Activated CD4-positive, alpha-beta T cell treated with anti-CD3 and anti-CD28 coated beads, Interleukin-2, amount 50 U/mL, for 1 hour (primary cell): Measurements from ENCODE around the gene FER.
"Not testable (repeated sequence)": the region's sequence is repeated elsewhere in the genome, so short reads cannot be mapped to it uniquely, and the experiment has no call there.

Source experiments
- DNase-seq: peaks from one replicate; pipeline ENCODE4 v3.0.0-alpha.2; 2020

FER gene

DNA sequence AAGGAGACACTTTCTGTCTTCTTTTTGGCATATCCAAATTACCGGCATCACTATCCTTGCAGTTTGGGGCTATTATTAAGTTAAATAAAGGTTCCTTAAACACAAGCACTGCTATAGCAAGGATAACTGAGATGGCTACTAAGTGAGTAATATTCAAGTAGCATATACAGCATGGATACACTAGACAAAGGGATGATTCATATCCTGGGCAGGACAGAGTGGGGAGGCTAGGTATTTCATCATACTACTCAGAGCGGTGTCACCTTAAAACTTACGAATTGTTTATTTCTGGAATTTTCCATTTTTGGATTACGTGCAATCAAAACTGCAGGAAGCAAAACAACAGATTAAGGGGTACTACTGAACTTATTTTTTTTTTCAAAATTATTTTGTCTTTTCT, 54.1 kb downstream of the FER start:
- DNase-seq = no peak

DNA sequence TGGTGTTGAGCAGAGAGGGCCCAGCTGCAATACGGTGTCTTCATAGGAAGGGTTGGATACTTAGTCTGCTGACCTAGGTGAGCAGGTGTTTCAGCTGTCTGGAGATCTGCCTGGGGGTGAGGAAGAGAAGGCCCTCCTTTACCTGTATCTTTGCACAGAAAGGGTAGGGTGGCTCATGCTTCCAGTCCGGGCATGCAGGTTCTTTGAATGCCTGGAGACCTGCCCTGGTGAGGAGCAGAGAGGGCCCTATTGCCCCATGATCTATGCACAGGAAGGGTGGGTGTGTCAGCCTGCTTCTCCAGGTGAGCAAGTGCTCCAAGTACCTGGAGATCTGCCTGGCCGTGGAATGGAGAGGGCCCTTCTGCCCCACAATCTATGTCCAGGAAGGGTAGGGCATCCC, 63.0 kb downstream of the FER start:
- no peak for DNase-seq

DNA sequence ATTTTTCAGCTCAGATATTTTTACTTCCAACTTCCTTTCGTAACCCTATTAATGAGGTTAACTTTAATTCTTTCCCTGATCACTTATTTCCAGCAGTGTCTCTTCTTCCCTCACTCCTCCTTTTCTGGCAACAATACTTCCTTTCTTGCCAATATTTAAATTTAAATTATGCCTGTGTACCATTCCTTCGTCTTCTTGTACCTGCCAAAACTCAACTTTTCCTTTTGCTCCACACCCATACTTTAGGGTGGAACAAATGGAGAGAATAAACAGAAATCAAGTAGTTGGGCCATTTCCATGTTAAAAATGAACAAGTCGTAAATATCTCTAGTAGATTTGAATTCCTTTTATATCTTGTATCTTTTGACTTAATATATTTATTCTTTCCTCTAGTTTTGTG, 66.0 kb downstream of the FER start:
- no peak for DNase-seq

DNA sequence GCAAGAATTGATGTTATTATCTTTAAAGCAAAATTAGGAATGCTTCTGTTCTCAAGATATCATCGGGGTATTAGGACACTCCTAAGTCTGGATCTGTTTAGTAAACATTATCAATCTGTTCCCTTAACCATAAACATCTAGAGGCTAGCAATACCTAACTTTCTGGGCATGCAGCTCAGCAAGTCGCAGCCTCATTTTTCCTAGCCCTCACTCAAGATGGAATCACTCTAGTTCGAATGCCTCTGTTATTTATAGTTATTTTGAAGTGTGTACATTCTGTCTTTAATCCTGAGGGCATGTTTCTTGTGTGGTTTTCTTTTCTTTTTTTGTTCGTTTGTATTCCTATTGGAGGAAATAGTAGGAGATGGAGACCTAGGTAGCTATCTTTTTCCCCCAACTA, 66.9 kb downstream of the FER start:
- no peak for DNase-seq

DNA sequence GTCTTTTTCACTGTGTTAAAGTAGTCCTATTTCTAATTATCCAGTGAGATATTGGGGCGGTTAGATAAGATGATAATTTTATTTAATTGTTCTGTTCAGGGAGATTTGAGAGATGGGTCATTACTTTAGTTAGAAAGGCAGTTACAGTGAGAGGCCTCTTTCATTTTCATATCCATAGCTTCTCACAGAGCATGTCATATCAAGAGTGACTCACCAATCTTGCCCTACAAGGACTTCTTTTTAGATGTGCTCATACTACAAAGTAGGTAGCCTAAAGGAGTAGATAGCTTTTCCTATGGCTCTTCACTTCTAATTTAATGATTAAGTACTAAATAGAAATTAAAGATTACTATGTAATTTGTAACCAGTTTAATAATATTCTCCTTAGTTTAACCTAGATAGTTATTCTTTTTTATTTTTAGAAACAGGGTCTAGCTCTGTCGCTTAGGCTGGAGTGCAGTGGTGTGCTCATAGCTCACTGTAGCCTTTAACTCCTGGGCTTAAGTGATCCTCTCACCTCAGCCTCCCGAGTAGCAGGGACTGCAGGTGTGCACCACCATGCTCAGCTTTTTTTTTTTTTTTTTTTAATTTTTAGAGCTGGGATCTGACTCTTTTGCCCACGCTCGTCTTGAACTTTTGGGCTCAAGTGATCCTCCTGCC, 71.0 kb downstream of the FER start:
- DNase-seq = no peak

DNA sequence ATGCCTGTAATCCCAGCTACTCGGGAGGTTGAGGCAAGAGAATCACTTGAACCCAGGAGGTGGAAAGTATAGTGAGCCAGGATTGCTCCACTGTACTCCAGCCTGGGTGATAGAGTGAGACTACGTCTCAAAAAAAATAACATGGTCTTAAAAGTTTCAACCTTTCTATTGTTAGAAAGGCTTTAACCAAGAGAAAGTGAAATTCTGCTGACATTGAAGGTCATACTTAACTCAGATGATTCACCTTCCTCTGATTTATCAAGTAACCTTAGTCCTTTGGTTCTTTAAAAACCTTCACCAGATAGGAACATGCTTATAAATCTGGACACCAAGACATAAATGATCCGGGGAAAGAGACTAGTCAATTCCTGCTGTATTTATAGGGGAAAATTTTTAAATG, 73.3 kb downstream of the FER start:
- no peak for DNase-seq

DNA sequence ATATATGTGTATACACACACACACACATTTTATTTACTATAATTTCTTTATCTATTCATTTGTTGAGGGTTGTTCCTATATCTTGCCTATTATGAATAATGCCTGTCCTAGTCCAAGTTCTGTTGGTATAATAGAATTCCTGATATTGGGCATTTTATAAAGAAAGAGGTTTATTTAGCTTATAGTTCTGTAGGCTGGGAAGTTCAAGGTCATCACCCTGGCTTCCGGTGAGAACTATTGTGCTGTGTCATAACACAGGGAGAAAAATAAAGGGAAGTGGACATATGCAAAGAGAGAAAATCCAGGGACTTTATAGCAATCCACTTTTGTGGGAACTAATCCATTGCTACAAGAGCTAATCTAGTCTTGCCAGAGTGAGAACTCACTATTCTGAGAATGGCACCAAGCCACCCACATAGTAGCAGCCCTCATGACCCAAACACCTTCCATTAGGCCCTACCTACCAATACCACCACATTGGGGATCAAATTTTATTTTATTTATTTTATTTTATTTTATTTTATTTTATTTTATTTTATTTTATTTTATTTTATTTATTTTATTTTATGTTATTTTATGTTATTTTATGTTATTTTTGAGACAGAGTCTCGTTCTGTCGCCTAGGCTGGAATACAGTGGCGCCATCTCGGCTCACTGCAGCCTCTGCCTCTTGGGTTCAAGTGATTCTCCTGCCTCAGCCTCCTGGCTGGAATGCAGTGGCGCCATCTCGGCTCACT, 74.7 kb downstream of the FER start:
- no peak for DNase-seq

DNA sequence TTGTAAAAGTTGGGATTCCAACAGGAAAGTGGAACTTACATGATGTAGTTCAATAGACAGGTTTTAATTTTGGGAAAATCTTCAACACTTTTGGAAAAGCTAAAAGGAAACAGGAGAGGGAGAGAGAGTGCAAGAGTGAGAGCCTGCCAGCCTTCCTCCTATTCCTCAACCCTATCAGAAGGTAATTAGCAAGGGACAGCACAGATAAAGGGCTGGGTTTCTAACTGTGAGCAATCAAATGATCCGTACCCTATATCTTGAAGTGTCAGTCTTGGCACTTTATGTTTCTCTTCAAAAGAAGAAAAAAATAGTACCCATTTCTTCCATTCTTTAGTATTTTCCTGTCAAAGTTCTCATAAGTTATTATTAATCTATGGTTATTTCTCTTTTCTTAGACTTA, 79.4 kb downstream of the FER start:
- DNase-seq = no peak

DNA sequence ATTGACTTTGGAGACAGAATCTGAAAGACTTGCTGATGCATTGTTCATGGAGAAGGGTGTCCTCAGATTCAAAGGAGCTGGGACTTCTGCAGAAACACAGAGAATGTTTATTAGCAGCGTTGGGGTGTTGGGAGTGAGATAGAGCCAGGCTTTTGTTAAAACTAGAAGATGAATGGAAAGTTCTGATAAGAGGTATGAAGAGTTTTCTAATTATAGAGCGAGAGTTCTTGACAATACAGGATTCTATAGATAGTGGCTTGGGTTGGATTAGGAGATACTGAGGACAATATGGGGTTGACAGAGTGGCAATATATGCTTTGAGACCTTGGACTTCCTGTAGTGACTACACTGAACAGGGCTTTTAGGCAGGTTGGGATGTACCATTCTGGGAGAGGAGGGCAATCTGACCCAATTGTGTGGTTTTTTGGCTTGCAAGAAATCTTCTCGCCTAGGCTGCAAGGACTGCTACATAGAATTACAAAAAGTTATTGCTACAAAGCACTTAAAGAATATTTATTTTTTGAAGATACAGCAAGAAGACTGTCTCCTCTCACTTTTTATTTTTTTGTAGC, 83.1 kb downstream of the FER start:
- DNase-seq = no peak

DNA sequence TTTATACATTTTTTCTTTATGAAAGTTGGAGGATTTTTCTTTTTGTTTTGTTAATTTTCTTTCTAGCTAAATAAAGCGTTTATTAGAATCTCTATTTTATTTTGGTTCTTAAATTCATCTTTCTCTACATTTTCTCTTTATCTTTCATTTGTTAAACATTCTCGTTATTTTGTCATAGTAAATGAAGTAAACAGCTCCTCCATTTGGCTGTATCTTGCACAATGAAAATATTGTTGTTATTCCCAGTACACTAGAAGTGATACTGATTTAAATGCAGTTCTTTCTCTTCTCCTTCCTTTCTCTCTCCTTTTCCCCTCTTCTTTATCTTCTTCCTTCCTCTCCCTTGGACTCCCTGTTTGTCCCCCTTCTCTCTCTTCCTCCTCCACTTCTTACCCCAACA, 88.8 kb downstream of the FER start:
- DNase-seq = no peak

DNA sequence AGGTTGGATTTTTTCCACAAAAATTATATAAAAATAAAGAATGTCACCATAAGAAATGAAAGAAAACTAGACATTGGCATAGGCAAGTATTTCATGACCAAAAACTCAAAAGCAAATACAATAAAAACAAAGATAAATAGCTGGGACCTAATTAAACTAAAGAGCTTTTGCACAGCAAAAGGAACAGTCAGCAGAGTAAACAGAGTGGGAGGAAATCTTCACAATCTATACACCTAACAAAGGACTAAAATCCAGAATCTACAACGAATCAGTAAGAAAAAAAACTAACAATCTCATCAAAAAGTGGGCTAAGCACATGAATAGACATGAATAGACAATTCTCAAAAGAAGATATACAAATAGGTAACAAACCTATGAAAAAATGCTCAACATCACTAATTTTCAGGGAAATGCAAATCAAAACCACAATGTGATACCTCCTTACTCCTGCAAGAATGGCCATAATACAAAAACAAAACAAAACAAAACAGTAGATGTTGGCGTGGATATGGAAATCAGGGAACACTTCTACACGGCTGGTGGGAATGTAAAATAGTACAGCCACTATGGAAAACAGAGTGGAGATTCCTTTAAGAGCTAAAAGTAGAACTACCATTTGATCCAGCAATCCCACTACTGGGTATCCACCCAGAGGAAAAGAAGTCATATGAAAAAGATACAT, 94.7 kb downstream of the FER start:
- DNase-seq = not testable (repeated sequence)

DNA sequence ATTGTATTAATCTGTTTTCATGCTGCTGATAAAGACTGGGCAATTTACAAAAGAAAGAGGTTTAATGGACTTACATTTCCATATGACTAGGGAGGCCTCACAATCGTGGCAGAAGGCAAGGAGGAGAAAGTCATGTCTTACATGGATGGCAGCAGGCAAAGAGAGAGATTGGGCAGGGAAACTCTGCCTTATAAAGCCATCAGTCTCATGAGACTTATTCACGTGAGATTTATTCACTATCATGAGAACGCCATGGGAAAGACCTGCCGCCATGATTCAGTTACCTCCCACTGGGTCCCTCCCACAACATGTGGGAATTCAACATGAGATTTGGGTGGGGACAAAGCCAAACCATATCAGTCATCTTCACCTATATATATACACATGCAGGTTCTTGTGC, 103.4 kb downstream of the FER start:
- not testable (repeated sequence) for DNase-seq

DNA sequence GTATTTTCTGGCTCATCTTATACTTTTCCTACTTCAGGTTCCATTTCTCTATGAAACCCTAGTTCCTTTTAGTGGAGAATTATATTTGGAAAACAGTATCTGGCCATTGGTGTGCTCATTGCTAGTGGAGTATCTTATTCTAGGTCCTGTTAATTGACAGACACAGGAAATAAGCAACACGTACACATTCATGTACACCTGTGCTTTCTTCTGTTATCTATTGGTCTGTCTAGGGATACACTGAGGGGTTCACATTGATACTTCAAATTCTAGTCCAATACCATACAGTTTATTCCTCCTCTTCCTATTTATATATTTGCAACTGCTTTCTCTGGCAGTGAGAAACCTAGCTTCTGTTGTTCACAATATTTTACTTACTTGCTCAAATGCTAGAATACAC, 110.2 kb downstream of the FER start:
- no peak for DNase-seq

DNA sequence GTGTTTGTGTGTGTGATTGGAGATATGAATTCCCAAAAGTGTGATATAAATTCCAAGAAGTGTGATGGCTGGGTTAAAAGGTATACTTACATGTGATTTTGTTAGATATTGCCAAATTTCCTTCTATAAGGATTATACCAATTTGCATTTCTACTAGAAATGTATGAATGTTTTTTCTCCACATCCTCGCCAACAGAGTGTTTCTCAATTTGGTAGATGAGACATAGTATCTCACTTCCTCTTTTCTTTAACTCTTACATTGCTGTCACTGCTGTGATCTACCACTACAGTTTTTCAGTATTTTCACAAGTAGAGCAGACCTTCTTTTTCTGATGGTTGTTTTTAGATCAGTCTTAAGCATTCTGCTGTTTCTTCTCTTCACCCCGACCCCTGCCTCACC, 111.3 kb downstream of the FER start:
- DNase-seq = no peak

DNA sequence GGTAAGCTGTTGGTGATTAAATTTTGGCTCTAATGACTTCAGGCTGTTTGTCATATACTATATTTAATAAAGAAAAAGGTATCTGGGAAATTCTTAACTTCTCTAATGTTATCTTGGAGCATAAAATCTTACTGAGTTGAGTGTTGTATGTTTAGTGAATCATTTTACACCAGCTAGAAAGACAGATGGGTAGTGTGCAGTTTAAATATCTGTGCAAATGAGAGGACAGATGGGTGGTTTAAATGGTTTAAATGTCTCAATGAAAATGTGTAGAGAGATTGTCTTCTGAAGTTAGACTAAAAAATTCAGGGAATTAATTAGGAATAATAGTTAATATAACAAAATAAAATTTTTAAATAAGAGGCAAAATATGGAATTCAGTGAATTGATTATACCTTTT, 114.5 kb downstream of the FER start:
- DNase-seq = no peak

DNA sequence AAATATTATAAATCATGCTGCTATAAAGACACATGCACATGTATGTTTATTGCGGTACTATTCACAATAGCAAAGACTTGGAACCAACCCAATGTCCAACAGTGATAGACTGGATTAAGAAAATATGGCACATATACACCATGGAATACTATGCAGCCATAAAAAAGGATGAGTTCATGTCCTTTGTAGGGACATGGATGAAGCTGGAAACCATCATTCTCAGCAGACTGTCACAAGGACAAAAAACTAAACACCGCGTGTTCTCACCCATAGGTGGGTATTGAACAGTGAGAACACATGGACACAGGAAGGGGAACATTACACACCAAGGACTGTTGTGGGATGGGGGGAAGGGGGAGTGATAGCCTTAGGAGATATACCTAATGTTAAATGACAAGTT, 118.4 kb downstream of the FER start:
- not testable (repeated sequence) for DNase-seq

DNA sequence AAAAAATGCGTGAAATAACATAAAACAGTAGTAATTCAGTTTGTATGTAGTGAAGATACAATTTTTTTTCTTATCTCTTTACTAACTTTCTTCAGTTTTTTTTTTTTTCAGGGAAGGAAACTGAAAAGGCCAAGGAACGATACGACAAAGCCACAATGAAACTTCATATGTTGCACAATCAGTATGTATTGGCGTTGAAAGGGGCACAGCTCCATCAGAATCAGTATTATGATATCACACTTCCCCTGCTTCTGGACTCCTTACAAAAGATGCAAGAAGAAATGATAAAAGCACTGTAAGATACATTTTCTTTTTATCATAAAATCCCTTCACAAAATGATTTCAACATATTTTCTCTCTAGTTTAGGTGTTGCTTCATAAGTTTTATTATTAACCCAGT, 120.0 kb downstream of the FER start:
- DNase-seq = no peak

DNA sequence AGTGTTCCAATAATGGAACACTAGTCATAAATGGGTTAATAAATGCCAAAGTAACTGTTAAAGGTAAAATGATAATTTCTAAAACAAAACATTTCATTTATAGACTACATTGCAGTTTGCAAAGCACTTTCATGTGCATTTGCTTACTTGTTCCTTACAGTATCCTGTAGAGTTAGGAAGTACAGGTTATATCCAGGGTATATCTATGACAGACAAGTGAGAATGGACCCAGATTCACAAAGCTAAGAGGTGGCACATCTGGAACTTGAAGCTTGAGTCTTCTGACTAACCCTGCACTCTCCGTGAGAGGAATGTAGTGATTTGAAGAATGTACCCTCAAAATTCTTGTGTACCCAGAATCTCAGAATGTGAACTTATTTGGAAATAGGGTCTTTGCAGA, 121.4 kb downstream of the FER start:
- DNase-seq = no peak

DNA sequence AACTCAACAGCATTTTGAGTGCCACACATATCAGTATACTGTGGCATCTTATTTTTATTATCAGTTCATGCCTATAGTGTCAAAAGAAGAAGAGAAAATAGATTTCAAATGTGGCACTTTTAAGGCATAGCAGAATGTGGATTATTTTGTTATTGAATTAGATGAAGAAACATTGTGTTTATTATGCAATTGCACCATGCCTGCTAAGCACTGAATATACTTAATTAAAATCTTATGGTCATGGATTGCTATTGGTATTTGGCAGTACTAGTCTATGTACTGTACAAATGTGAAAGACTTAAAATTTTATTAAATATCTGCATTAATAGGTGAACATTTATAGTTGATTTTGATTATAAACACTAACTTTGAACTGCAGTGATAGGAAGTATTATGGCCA, 128.8 kb downstream of the FER start:
- DNase-seq = no peak

DNA sequence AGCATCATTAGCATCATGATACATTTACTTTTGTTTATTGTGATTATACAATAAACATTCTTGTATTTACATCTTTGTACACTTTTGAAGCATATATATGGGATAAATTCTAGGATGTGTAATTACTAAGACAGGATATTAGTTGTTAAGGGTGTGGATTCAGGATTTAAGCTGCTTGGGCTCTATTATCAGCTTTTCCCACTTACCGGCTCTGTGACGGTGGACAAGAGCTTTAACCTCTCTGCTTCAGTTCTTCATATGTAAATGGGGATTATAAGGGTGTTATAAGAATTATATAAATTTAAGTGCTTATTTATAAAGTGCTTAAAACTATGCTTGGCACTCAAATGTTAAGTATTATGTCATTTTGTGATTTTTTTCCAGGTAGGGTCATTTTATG, 131.1 kb downstream of the FER start:
- no peak for DNase-seq

DNA sequence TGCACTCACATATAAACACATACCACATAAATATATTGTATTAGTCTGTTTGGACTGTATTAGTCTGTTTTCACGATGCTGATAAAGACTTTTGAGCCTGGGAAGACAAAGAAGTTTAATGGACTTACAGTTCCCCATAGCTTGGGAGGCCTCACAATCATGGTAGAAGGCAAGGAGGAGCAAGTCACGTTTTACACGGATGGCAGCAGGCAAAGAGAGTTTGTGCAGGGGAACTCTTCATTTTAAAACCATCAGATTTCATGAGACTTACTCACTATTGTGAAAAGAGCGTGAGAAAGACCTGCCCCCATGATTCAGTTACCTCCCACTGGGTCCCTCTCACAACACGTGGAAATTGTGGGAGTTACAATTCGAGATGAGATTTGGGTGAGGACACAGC, 133.4 kb downstream of the FER start:
- DNase-seq = no peak

DNA sequence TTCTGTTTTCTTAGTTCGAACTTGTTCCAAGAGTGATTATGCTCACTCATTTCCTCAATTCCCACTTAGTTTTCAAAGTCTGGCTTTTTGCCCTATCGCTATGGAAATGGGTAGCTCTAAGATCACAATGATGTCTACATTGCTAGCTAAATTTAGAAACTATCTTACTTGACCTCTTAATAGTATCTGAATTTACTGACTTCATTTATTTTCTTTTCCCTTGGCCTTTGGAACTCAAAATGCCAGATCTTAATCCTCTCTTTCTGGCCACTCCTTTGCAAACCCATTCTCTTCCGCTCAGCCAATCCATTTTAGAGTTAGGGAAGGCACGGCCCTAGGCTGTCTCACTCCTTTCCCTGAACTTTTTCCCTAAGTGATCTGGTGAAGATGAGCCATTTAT, 137.0 kb downstream of the FER start:
- no peak for DNase-seq

DNA sequence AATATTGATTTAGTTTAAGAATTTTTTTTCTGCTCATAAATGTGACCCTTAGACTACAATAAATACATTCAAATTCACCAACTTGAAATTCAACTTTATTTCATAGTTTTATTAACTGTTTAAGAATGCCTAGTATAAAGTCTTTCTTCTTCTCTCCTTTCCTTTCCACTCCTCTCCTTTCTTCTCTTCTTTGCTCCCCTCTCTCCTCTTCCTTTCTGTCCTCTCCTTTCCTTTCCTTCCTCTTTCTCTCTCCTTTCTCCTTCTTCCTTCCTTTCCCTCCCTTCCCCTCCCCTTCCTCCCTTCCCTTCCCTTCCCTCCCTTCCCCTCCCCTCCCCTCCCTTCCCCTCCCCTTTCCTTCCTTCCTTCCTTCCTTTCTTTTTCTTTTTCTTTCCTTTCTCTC, 150.6 kb downstream of the FER start:
- no peak for DNase-seq

DNA sequence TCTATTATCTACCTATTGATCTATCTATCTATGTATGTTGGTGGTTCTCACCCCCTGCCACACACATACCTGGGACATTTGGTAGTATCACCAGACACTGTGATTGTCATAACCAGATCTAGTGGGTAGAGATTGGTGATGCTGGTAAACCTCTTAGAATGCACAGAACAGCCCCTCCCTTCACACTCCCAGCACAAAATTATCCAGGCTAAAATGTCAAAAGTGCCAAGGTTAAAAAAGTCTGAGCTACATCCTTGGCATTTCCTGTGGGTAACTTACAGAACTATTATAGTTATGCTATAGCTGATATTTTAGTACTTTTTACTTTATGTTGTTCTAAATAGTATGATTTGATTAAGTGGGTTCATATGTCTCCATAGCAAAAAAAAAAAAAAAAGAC, 151.0 kb downstream of the FER start:
- DNase-seq = no peak
